MM.1S (cell line): ENCODE results near the gene REX1BD.

ENCODE experiments used
- DNase-seq: peaks from one replicate; pipeline ENCODE4 v3.0.0-alpha.2; 2015
- H2AFZ ChIP-seq: fragments of 300-600 bp; sonication (generic); 2 replicates; pipeline ENCODE4 v1.6.0; 2016; ENCODE audit warnings: antibody characterized with exemption, low read length
- H3F3A ChIP-seq: fragments of 300-600 bp; sonication (generic); 2 replicates; pipeline ENCODE4 v1.6.1; 2016; ENCODE audit warnings: mild to moderate bottlenecking, antibody characterized with exemption, low read length, moderate library complexity, mixed read lengths; ENCODE audit not compliant: insufficient read depth
- H3K27ac ChIP-seq: fragments of 300-600 bp; sonication (generic); 2 replicates; pipeline ENCODE4 v1.5.1; 2016; ENCODE audit warnings: mild to moderate bottlenecking, low read length
- H3K27me3 ChIP-seq: fragments of 300-600 bp; sonication (generic); replicated peaks from 2 replicates; pipeline ENCODE4 v1.6.0; 2016; ENCODE audit warnings: low read length; ENCODE audit not compliant: insufficient read depth
- H3K36me3 ChIP-seq: fragments of 300-600 bp; sonication (generic); replicated peaks from 2 replicates; pipeline ENCODE4 v1.6.1; 2016; ENCODE audit warnings: mild to moderate bottlenecking, low read length, mixed read lengths; ENCODE audit not compliant: insufficient read depth
- H3K4me1 ChIP-seq: fragments of 300-600 bp; sonication (generic); 2 replicates; pipeline ENCODE4 v1.6.1; 2016; ENCODE audit warnings: low read length, mixed read lengths
- H3K4me2 ChIP-seq: fragments of 300-600 bp; sonication (generic); 2 replicates; pipeline ENCODE4 v1.6.0; 2016; ENCODE audit warnings: low read depth, low read length
- H3K4me3 ChIP-seq: fragments of 300-600 bp; sonication (generic); 2 replicates; pipeline ENCODE4 v1.5.1; 2016; ENCODE audit warnings: low read length, mixed read lengths
- H3K79me2 ChIP-seq: fragments of 300-600 bp; sonication (generic); 2 replicates; pipeline ENCODE4 v1.6.1; 2016; ENCODE audit warnings: mixed run types, low read length, mixed read lengths
- H3K9ac ChIP-seq: fragments of 300-600 bp; sonication (generic); 2 replicates; pipeline ENCODE4 v1.6.1; 2016; ENCODE audit warnings: low read length, mixed read lengths
- H3K9me2 ChIP-seq: fragments of 300-600 bp; sonication (generic); replicated peaks from 2 replicates; pipeline ENCODE4 v1.6.1; 2016; ENCODE audit warnings: mild to moderate bottlenecking, low read length, mixed read lengths; ENCODE audit not compliant: insufficient read depth
- H3K9me3 ChIP-seq: fragments of 300-600 bp; sonication (generic); replicated peaks from 2 replicates; pipeline ENCODE4 v1.6.1; 2016; ENCODE audit warnings: mild to moderate bottlenecking, low read length, mixed read lengths; ENCODE audit not compliant: insufficient read depth
- H4K20me1 ChIP-seq: fragments of 300-600 bp; sonication (generic); 2 replicates; pipeline ENCODE4 v1.6.1; 2016; ENCODE audit warnings: mild to moderate bottlenecking, low read length, moderate library complexity, mixed read lengths; ENCODE audit not compliant: insufficient read depth
- CTCF ChIP-seq: fragments of 300-600 bp; sonication (generic); IDR thresholded peaks from 2 replicates; pipeline ENCODE4 v1.5.1; 2016; ENCODE audit warnings: antibody characterized with exemption, low read length, mixed read lengths
- EZH2 ChIP-seq: fragments of 300-600 bp; sonication (generic); optimal IDR thresholded peaks from 2 replicates; pipeline ENCODE3; 2017; ENCODE audit warnings: low read depth, mild to moderate bottlenecking, antibody characterized with exemption, low read length, mixed read lengths
- EZH2phosphoT487 ChIP-seq: fragments of 300-600 bp; sonication (generic); IDR thresholded peaks from 2 replicates; pipeline ENCODE4 v1.6.1; 2018; ENCODE audit warnings: antibody characterized with exemption, low read length

The REX1BD gene

GRCh38 chr19:18608102-18608804 is 19.7 kb downstream of the REX1BD start:
- Histone ChIP-seq H3K36me3 (no peaks in the 10 kb centered on the region), H3K79me2 (no peaks in the 10 kb centered on the region), H3K9me3 (no peaks in the 10 kb centered on the region), H3K27ac (no peak overlapping the region), H3K9ac (no peak overlapping the region), H3K4me3 (no peak overlapping the region), H2AFZ (no peak overlapping the region), H3K4me1 (no peaks in the 10 kb centered on the region), H3K9me2 (no peaks in the 10 kb centered on the region), H3K27me3 (peaks cover 89% of the 10 kb centered on the region), H3F3A (no peaks in the 10 kb centered on the region), H4K20me1 (no peaks in the 10 kb centered on the region), H3K4me2 (no peak overlapping the region)
- DNase-seq: no peak
- TF ChIP-seq EZH2: no peak
- no peak for TF ChIP-seq CTCF
- TF ChIP-seq EZH2phosphoT487: no peak

GRCh38 chr19:18608805-18609716 is 20.5 kb downstream of the REX1BD start:
- no peak overlapping the region for H3K9ac ChIP-seq
- H3K36me3 ChIP-seq: no peaks in the 10 kb centered on the region
- no peaks in the 10 kb centered on the region for H3K79me2 ChIP-seq
- H3K9me3 ChIP-seq: no peaks in the 10 kb centered on the region
- H2AFZ ChIP-seq: no peak overlapping the region
- H3K27ac ChIP-seq: no peak overlapping the region
- H3F3A ChIP-seq: no peaks in the 10 kb centered on the region
- no peaks in the 10 kb centered on the region for H3K9me2 ChIP-seq
- H3K4me1 ChIP-seq: no peaks in the 10 kb centered on the region
- no peak overlapping the region for H3K4me3 ChIP-seq
- DNase-seq: no peak
- peaks cover 91% of the 10 kb centered on the region for H3K27me3 ChIP-seq
- H3K4me2 ChIP-seq: no peak overlapping the region
- no peaks in the 10 kb centered on the region for H4K20me1 ChIP-seq
- TF ChIP-seq EZH2phosphoT487 (no peak), EZH2 (no peak), CTCF (no peak)

GRCh38 chr19:18609717-18610051 is 21.1 kb downstream of the REX1BD start:
- peaks cover 91% of the 10 kb centered on the region for H3K27me3 ChIP-seq
- H3K9ac ChIP-seq: no peak overlapping the region
- H3K4me2 ChIP-seq: no peak overlapping the region
- no peak overlapping the region for H2AFZ ChIP-seq
- H3K9me3 ChIP-seq: no peaks in the 10 kb centered on the region
- no peaks in the 10 kb centered on the region for H3K36me3 ChIP-seq
- no peak overlapping the region for H3K27ac ChIP-seq
- DNase-seq: no peak
- no peaks in the 10 kb centered on the region for H4K20me1 ChIP-seq
- H3K9me2 ChIP-seq: no peaks in the 10 kb centered on the region
- H3K4me1 ChIP-seq: no peaks in the 10 kb centered on the region
- H3K79me2 ChIP-seq: no peaks in the 10 kb centered on the region
- no peak for TF ChIP-seq CTCF
- no peak for TF ChIP-seq EZH2
- no peak for TF ChIP-seq EZH2phosphoT487
- no peaks in the 10 kb centered on the region for H3F3A ChIP-seq
- H3K4me3 ChIP-seq: no peak overlapping the region
